Activated naive CD4-positive, alpha-beta T cell treated with anti-CD3 and anti-CD28 coated beads, Interleukin-2, amount 10 ng/mL, durations not matched to agents 7 days and 5 days (primary cell): ENCODE results near the gene CDC73.

Experiments used
- CTCF ChIA-PET: fragments of 350-600 bp; sonication (Branson Sonifier 250); formaldehyde crosslinking; loops from one replicate; lab custom pipeline; 2021; ENCODE audit warnings: antibody characterized with exemption; lab: Charles Lee
- DNase-seq: peaks from one replicate; pipeline ENCODE4 v3.0.0-alpha.2; 2020
- H3K27ac Mint-ChIP-seq: one replicate; pipeline ENCODE4 v1.8.0; 2021; ENCODE audit warnings: mild to moderate bottlenecking, moderate library complexity, mixed read lengths
- H3K27me3 Mint-ChIP-seq: one replicate; pipeline ENCODE4 v1.8.0; 2021; ENCODE audit warnings: mild to moderate bottlenecking, mixed read lengths
- H3K36me3 Mint-ChIP-seq: one replicate; pipeline ENCODE4 v1.8.0; 2021; ENCODE audit warnings: mixed read lengths
- H3K4me1 Mint-ChIP-seq: one replicate; pipeline ENCODE4 v1.8.0; 2021; ENCODE audit warnings: mixed read lengths
- H3K4me3 Mint-ChIP-seq: one replicate; pipeline ENCODE4 v1.8.0; 2021; ENCODE audit warnings: mild to moderate bottlenecking, moderate library complexity, mixed read lengths
- H3K9me3 Mint-ChIP-seq: one replicate; pipeline ENCODE4 v1.8.0; 2021; ENCODE audit warnings: mixed read lengths

CDC73 gene

GRCh38 chr1:193121616-193122593, at the start of gene CDC73:
Gene CDC73 (plus strand): TSS chr1:193122031. CDS start chr1:193122201, 170 bp downstream.
- peaks cover 49% of the 10 kb centered on the region for H3K4me1 Mint-ChIP-seq
- CTCF ChIA-PET: interaction anchor here (0.7 to 2.1 kb wide), 5 partner anchors 14 to 315 kb away, joined by 3 to 7 read pairs (median 4); partner anchors contain the start of genes RO60 and UCHL5

GRCh38 chr1:193077991-193078390, 43.8 kb upstream of the CDC73 start:
- Mint-ChIP-seq H3K27ac (no peak overlapping the region), H3K4me1 (no peaks in the 10 kb centered on the region), H3K27me3 (no peaks in the 10 kb centered on the region), H3K36me3 (peaks cover 51% of the 10 kb centered on the region), H3K4me3 (no peak overlapping the region), H3K9me3 (peaks cover 3% of the 10 kb centered on the region)
- no peak for DNase-seq
- CTCF ChIA-PET: interaction anchor here (1.4 kb wide), 1 partner anchor 45 kb away, joined by 3 read pairs; no protein-coding TSS in a partner anchor

More at GRCh38 chr1:193121616-193122593, at the start of gene CDC73:
- DNase-seq: peak; percentile 98
- Mint-ChIP-seq H3K27ac (peak within 1 kb of the TSS; percentile 90), H3K9me3 (no peaks in the 10 kb centered on the region), H3K4me3 (peak within 1 kb of the TSS; percentile 91), H3K27me3 (peaks cover 15% of the 10 kb centered on the region), H3K36me3 (peaks cover 14% of the 10 kb centered on the region)

- H3K36me3 Mint-ChIP-seq: peaks cover 59% of the 10 kb centered on the region
These were observed 42.6 kb upstream of the CDC73 start for GRCh38 chr1:193079187-193079586.

GRCh38 chr1:193083365-193084088, 38.3 kb upstream of the CDC73 start:
- no peak overlapping the region for H3K27ac Mint-ChIP-seq
- CTCF ChIA-PET: no interaction called here
- no peak for DNase-seq
- no peaks in the 10 kb centered on the region for H3K9me3 Mint-ChIP-seq
- H3K4me3 Mint-ChIP-seq: no peak overlapping the region
- H3K36me3 Mint-ChIP-seq: peaks cover 46% of the 10 kb centered on the region
- H3K4me1 Mint-ChIP-seq: no peaks in the 10 kb centered on the region
- H3K27me3 Mint-ChIP-seq: no peaks in the 10 kb centered on the region

More at GRCh38 chr1:193079187-193079586, 42.6 kb upstream of the CDC73 start:
- Mint-ChIP-seq H3K4me3 (no peak overlapping the region), H3K27me3 (no peaks in the 10 kb centered on the region), H3K27ac (no peak overlapping the region), H3K9me3 (peaks cover 3% of the 10 kb centered on the region), H3K4me1 (no peaks in the 10 kb centered on the region)
- CTCF ChIA-PET: no interaction called here
- no peak for DNase-seq

GRCh38 chr1:193085263-193085662, 36.6 kb upstream of the CDC73 start:
- no peak overlapping the region for H3K4me3 Mint-ChIP-seq
- DNase-seq: no peak
- CTCF ChIA-PET: interaction anchor here (0.7 to 0.9 kb wide), 4 partner anchors 16 to 279 kb away, joined by 3 to 4 read pairs (median 3); no protein-coding TSS in a partner anchor

GRCh38 chr1:193086342-193086741, 35.5 kb upstream of the CDC73 start:
- no peaks in the 10 kb centered on the region for H3K9me3 Mint-ChIP-seq
- H3K4me3 Mint-ChIP-seq: no peak overlapping the region
- CTCF ChIA-PET: no interaction called here
- no peak for DNase-seq
- no peaks in the 10 kb centered on the region for H3K4me1 Mint-ChIP-seq
- no peaks in the 10 kb centered on the region for H3K27me3 Mint-ChIP-seq
- no peak overlapping the region for H3K27ac Mint-ChIP-seq
- peaks cover 35% of the 10 kb centered on the region for H3K36me3 Mint-ChIP-seq

More at GRCh38 chr1:193085263-193085662, 36.6 kb upstream of the CDC73 start:
- H3K27ac Mint-ChIP-seq: no peak overlapping the region
- peaks cover 37% of the 10 kb centered on the region for H3K36me3 Mint-ChIP-seq
- no peaks in the 10 kb centered on the region for H3K27me3 Mint-ChIP-seq
- no peaks in the 10 kb centered on the region for H3K9me3 Mint-ChIP-seq
- H3K4me1 Mint-ChIP-seq: no peaks in the 10 kb centered on the region

- H3K4me3 Mint-ChIP-seq: no peak overlapping the region
- CTCF ChIA-PET: no interaction called here
These were observed 33.9 kb upstream of the CDC73 start for GRCh38 chr1:193087893-193088292.

GRCh38 chr1:193090865-193091264, 31.0 kb upstream of the CDC73 start:
- H3K4me3 Mint-ChIP-seq: no peak overlapping the region
- peaks cover 24% of the 10 kb centered on the region for H3K36me3 Mint-ChIP-seq
- no peak overlapping the region for H3K27ac Mint-ChIP-seq
- no peak for DNase-seq
- no peaks in the 10 kb centered on the region for H3K9me3 Mint-ChIP-seq
- CTCF ChIA-PET: no interaction called here
- no peaks in the 10 kb centered on the region for H3K27me3 Mint-ChIP-seq
- H3K4me1 Mint-ChIP-seq: no peaks in the 10 kb centered on the region

More at GRCh38 chr1:193087893-193088292, 33.9 kb upstream of the CDC73 start:
- H3K4me1 Mint-ChIP-seq: no peaks in the 10 kb centered on the region
- H3K27ac Mint-ChIP-seq: no peak overlapping the region
- peaks cover 30% of the 10 kb centered on the region for H3K36me3 Mint-ChIP-seq
- DNase-seq: no peak
- no peaks in the 10 kb centered on the region for H3K27me3 Mint-ChIP-seq
- no peaks in the 10 kb centered on the region for H3K9me3 Mint-ChIP-seq

GRCh38 chr1:193094112-193094511, 27.7 kb upstream of the CDC73 start:
- no peak overlapping the region for H3K27ac Mint-ChIP-seq
- no peaks in the 10 kb centered on the region for H3K27me3 Mint-ChIP-seq
- peaks cover 28% of the 10 kb centered on the region for H3K36me3 Mint-ChIP-seq
- H3K4me1 Mint-ChIP-seq: no peaks in the 10 kb centered on the region
- CTCF ChIA-PET: interaction anchor here (1.1 kb wide), 1 partner anchor 8 kb away, joined by 5 read pairs; no protein-coding TSS in a partner anchor
- DNase-seq: no peak
- H3K4me3 Mint-ChIP-seq: no peak overlapping the region
- no peaks in the 10 kb centered on the region for H3K9me3 Mint-ChIP-seq

GRCh38 chr1:193102662-193103061, 19.2 kb upstream of the CDC73 start:
- peaks cover 24% of the 10 kb centered on the region for H3K4me1 Mint-ChIP-seq
- CTCF ChIA-PET: interaction anchor here (1.4 kb wide), 1 partner anchor 9 kb away, joined by 5 read pairs; no protein-coding TSS in a partner anchor
- H3K9me3 Mint-ChIP-seq: no peaks in the 10 kb centered on the region
- no peak for DNase-seq
- peaks cover 13% of the 10 kb centered on the region for H3K27me3 Mint-ChIP-seq
- H3K36me3 Mint-ChIP-seq: peaks cover 10% of the 10 kb centered on the region
- no peak overlapping the region for H3K27ac Mint-ChIP-seq
- no peak overlapping the region for H3K4me3 Mint-ChIP-seq

- Mint-ChIP-seq H3K4me1 (peaks cover 24% of the 10 kb centered on the region), H3K27me3 (peaks cover 20% of the 10 kb centered on the region), H3K27ac (no peak overlapping the region), H3K36me3 (peaks cover 10% of the 10 kb centered on the region), H3K9me3 (no peaks in the 10 kb centered on the region), H3K4me3 (peak overlapping the region; percentile 95)
- CTCF ChIA-PET: interaction anchor here (1.0 kb wide), 2 partner anchors 19 to 85 kb away, joined by 3 to 4 read pairs; no protein-coding TSS in a partner anchor
- DNase-seq: no peak
These were observed 17.9 kb upstream of the CDC73 start for GRCh38 chr1:193103759-193104501.

GRCh38 chr1:193104502-193104906, 17.3 kb upstream of the CDC73 start:
- Mint-ChIP-seq H3K27me3 (peaks cover 20% of the 10 kb centered on the region), H3K4me3 (peak overlapping the region; percentile 95), H3K36me3 (peaks cover 10% of the 10 kb centered on the region), H3K27ac (peak overlapping the region; percentile 87), H3K4me1 (peaks cover 24% of the 10 kb centered on the region), H3K9me3 (no peaks in the 10 kb centered on the region)
- CTCF ChIA-PET: interaction anchor here (1.0 kb wide), 1 partner anchor 85 kb away, joined by 3 read pairs; no protein-coding TSS in a partner anchor
- peak; percentile 38 for DNase-seq
